GM21529 (cell line): ENCODE results near the gene CFL1.

Source experiments
- ATAC-seq: cut with Tn5 transposase; IDR thresholded peaks from one replicate; pipeline ENCODE4 v1.9.1; 2021; ENCODE audit not compliant: unreplicated experiment

The CFL1 gene

GRCh38 chr11:65809496-65809895, 48.5 kb downstream of the CFL1 start:
- ATAC-seq = no peak

- ATAC-seq = no peak
These were observed 49.1 kb downstream of the CFL1 start for GRCh38 chr11:65808744-65809341.

GRCh38 chr11:65806979-65807378, 51.0 kb downstream of the CFL1 start:
- ATAC-seq = no peak
